WTC11 (cell line): ENCODE measurements around the gene PRLR.

Experiments
- CBFB ChIP-seq: sonication (generic); formaldehyde crosslinking; IDR thresholded peaks from 2 replicates; pipeline ENCODE4 v1.8.1; 2022; ENCODE audit warnings: mild to moderate bottlenecking, low read depth, missing genetic modification reagents
- CTCF ChIP-seq: fragments of 200-600 bp; IDR thresholded peaks from 2 replicates; pipeline ENCODE4 v1.8.0; 2022; ENCODE audit warnings: antibody characterized with exemption

GRCh38 chr5:35163710-35164033 is 66.6 kb downstream of the PRLR start:
- TF ChIP-seq CBFB (CRISPR knock-in tag) (no peak), CTCF (no peak)
